Peyer's patch (tissue), 4 donors: Measurements from ENCODE around the gene EDRF1.

ENCODE experiments used
- CTCF ChIP-seq, 6 experiments: fragments of 450-650 bp in 4 of 6; fragments of 200-600 bp in 2 of 6; sonication (generic) in 1 of 6; IDR thresholded peaks; one replicate each; pipeline ENCODE4 v1.5.1; 2017 to 2019; ENCODE audit warnings: antibody characterized with exemption in 6 of 6, mild to moderate bottlenecking in 3 of 6, moderate library complexity in 1 of 6
- POLR2A ChIP-seq, 2 donors: fragments of 450-650 bp; IDR thresholded peaks; one replicate each; pipeline ENCODE4 v1.5.1; 2017; ENCODE audit warnings: antibody characterized with exemption in 2 of 2, mild to moderate bottlenecking in 2 of 2, moderate library complexity in 2 of 2

- no peak for TF ChIP-seq CTCF (IDR thresholded peaks at IDR 0.05)
- no peak for TF ChIP-seq POLR2A (IDR thresholded peaks at IDR 0.05)
Observed at GRCh38 chr10:125774581-125775191, 55.2 kb downstream of the EDRF1 start.
